Neural progenitor cell (in vitro differentiated cells): ENCODE results near the gene UTRN.

Experiments
- CTCF ChIP-seq: fragments of 200-600 bp; sonication (generic); IDR thresholded peaks from 2 replicates; pipeline ENCODE4 v1.5.1; 2017; ENCODE audit warnings: antibody characterized with exemption, mild to moderate bottlenecking
- EZH2 ChIP-seq: fragments of 200-600 bp; sonication (generic); IDR thresholded peaks from 2 replicates; pipeline ENCODE4 v1.6.1; 2017; ENCODE audit warnings: antibody characterized with exemption, mild to moderate bottlenecking, moderate library complexity

GRCh38 chr6:144316862-144317195 lies 31.7 kb downstream of the UTRN start:
- no peak for TF ChIP-seq CTCF
- no peak for TF ChIP-seq EZH2
